Mononuclear cell (primary cell): ENCODE results near the gene SLC5A3. TPM values are rescaled to one million over a fixed set of nuclear protein-coding genes. Genes with fewer than 3 reads are reported as not detected.

ENCODE experiments used
- H3K27me3 ChIP-seq: 2 replicates; pipeline ENCODE4 v1.6.0; 2011; ENCODE audit warnings: low read length, control low read depth; ENCODE audit not compliant: insufficient read depth
- H3K4me1 ChIP-seq: 2 replicates; pipeline ENCODE4 v1.5.1; 2011; ENCODE audit warnings: mild to moderate bottlenecking, low read length, control low read depth; ENCODE audit not compliant: insufficient read depth
- H3K4me3 ChIP-seq: 2 replicates; pipeline ENCODE4 v1.5.1; 2011; ENCODE audit warnings: mild to moderate bottlenecking, low read length, moderate library complexity
- H3K9me3 ChIP-seq: 2 replicates; pipeline ENCODE4 v1.5.1; 2011; ENCODE audit warnings: low read depth, mild to moderate bottlenecking, control low read depth, low read length
- total RNA-seq: library from RNA; depleted of rRNA; stranded (reverse); fragments of >200 nt; gene quantifications from one replicate; pipeline ENCODE4 v1.2.3, GENCODE V29; 2012

The SLC5A3 gene
- total RNA-seq, 1 donor, result 16.6 TPM

GRCh38 chr21:34107606-34108005 lies 34.2 kb downstream of the SLC5A3 start:
- no peaks in the 10 kb centered on the region for H3K9me3 ChIP-seq
- H3K4me3 ChIP-seq, result no peak overlapping the region
- H3K4me1 ChIP-seq, result no peaks in the 10 kb centered on the region
- H3K27me3 ChIP-seq, result no peaks in the 10 kb centered on the region

- Histone ChIP-seq H3K27me3 (no peaks in the 10 kb centered on the region), H3K4me3 (no peak overlapping the region), H3K9me3 (no peaks in the 10 kb centered on the region), H3K4me1 (peaks cover 5% of the 10 kb centered on the region)
These were observed 35.7 kb downstream of the SLC5A3 start for GRCh38 chr21:34109075-34109474.

DNA sequence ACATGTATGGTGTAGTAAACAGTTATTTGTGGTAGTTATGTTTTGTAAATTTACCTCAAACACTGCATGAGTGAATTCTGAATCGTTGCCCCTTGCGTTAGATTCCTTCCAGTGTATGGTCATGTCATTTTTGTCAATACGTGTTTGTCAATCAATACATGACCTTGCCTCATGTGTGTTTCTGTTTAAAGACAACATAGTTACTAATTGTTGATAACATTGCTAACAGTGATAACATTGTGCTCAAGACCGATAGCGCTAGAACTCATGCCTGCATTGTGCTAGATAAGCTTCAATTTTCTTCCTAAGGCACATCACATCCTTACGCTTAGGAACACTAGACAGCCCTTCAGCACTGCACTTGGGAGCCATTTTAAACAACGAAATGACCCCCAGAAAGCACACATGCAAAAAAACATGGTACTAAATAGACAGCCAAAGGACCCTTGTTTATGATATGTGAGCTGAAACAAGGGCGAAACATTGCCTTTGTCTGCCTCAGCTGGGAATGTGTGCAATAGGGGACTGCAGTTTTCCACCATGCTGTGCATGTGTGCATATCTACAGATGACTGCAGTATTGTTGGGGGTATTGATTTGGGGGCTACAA lies 37.3 kb downstream of the SLC5A3 start:
- Histone ChIP-seq H3K27me3 (no peaks in the 10 kb centered on the region), H3K9me3 (no peaks in the 10 kb centered on the region), H3K4me1 (peaks cover 8% of the 10 kb centered on the region), H3K4me3 (no peak overlapping the region)

GRCh38 chr21:34112316-34113033 lies 39.1 kb downstream of the SLC5A3 start:
- no peaks in the 10 kb centered on the region for H3K27me3 ChIP-seq
- peaks cover 8% of the 10 kb centered on the region for H3K4me1 ChIP-seq
- no peak overlapping the region for H3K4me3 ChIP-seq
- H3K9me3 ChIP-seq, result no peaks in the 10 kb centered on the region

- no peaks in the 10 kb centered on the region for H3K9me3 ChIP-seq
- peaks cover 8% of the 10 kb centered on the region for H3K4me1 ChIP-seq
- no peak overlapping the region for H3K4me3 ChIP-seq
- H3K27me3 ChIP-seq, result no peaks in the 10 kb centered on the region
These were observed 40.5 kb downstream of the SLC5A3 start for GRCh38 chr21:34113842-34114241.

DNA sequence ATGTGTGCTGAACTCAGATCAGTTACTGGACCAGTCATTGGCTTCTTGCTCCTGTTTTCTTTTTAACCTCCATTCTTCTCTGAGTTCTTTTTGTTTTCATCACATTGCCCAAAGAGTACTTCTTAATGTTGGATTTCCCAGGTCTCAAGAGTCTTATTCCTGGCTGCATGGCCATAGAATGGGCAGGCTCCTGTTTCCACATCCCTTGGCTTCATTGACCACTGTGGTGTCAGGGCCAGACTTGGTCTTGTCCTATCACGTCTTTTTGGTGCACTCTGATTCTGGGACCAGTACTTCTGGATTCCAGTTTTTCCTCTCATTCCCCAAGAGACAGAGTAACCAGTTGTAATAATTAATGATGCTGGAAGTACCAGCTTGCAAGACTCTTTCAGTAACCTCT lies 41.8 kb downstream of the SLC5A3 start:
- Histone ChIP-seq H3K9me3 (no peaks in the 10 kb centered on the region), H3K4me1 (peaks cover 8% of the 10 kb centered on the region), H3K27me3 (no peaks in the 10 kb centered on the region)

GRCh38 chr21:34116569-34116968 lies 43.2 kb downstream of the SLC5A3 start:
- Histone ChIP-seq H3K4me1 (peaks cover 8% of the 10 kb centered on the region), H3K4me3 (no peak overlapping the region), H3K9me3 (no peaks in the 10 kb centered on the region), H3K27me3 (no peaks in the 10 kb centered on the region)

More for the DNA sequence above, 41.8 kb downstream of the SLC5A3 start:
- no peak overlapping the region for H3K4me3 ChIP-seq

- H3K27me3 ChIP-seq, result no peaks in the 10 kb centered on the region
These were observed 47.5 kb downstream of the SLC5A3 start for GRCh38 chr21:34120867-34121266.

DNA sequence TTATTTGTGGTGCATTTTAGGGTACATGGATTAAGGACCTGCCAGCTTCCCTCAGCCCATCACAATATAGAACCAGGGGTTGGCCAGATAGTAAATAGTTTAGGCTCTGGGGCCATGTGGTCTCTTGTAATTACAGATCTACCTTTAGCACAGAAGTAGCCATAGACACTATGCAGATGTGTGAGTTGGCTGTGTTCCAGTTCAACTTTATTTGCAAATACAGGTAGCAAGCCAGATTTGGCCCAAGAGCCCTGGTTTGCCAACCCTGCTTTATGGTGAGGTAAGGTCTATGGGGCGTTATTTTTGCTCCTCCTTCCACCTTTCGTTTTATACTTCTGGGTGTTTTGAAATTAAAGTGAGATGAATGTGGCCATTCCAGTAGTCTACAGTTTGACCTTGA lies 48.7 kb downstream of the SLC5A3 start:
- H3K9me3 ChIP-seq, result no peaks in the 10 kb centered on the region
- H3K4me1 ChIP-seq, result no peaks in the 10 kb centered on the region
- H3K27me3 ChIP-seq, result no peaks in the 10 kb centered on the region
- H3K4me3 ChIP-seq, result no peak overlapping the region

More at GRCh38 chr21:34120867-34121266, 47.5 kb downstream of the SLC5A3 start:
- Histone ChIP-seq H3K4me3 (no peak overlapping the region), H3K4me1 (no peaks in the 10 kb centered on the region), H3K9me3 (no peaks in the 10 kb centered on the region)

Other genes starting within 250 kb of the SLC5A3 start
- gene ATP5PO, start 157.8 kb upstream of the SLC5A3 start, total RNA-seq, result 118 TPM
- gene MRPS6, start within 50 bp of the SLC5A3 start, total RNA-seq, result 5.4 TPM